UCSD-AML1 (cell line): ENCODE results near the gene TMEM134.

ENCODE experiments used
- DNase-seq: peaks from one replicate; lab custom pipeline; 2025; ENCODE audit not compliant: unreplicated experiment; lab: John Stamatoyannopoulos, UW

Gene TMEM134

GRCh38 chr11:67440229-67441097 lies 28.6 kb downstream of the TMEM134 start:
- DNase-seq: no peak

- peak; percentile 71 for DNase-seq
These were observed 29.5 kb downstream of the TMEM134 start for GRCh38 chr11:67439321-67440228.

GRCh38 chr11:67438158-67438902 lies 30.7 kb downstream of the TMEM134 start:
- DNase-seq: no peak

GRCh38 chr11:67437809-67438157 lies 31.3 kb downstream of the TMEM134 start:
- no peak for DNase-seq

GRCh38 chr11:67437082-67437808 lies 31.8 kb downstream of the TMEM134 start, which contains the start of gene PTPRCAP:
TSS of gene PTPRCAP (minus strand) at chr11:67437682. CDS start at chr11:67437619, 63 bp downstream.
- DNase-seq: peak; percentile 82

- peak; percentile 61 for DNase-seq
These were observed 32.5 kb downstream of the TMEM134 start for GRCh38 chr11:67436459-67437081.

- DNase-seq: no peak
These were observed 33.2 kb downstream of the TMEM134 start for GRCh38 chr11:67435727-67436458.

- DNase-seq: no peak
These were observed 33.9 kb downstream of the TMEM134 start for GRCh38 chr11:67435031-67435726.

- no peak for DNase-seq
These were observed 34.6 kb downstream of the TMEM134 start for GRCh38 chr11:67434395-67434881.

GRCh38 chr11:67433536-67434394 lies 35.3 kb downstream of the TMEM134 start:
- no peak for DNase-seq

GRCh38 chr11:67432655-67433349 lies 36.2 kb downstream of the TMEM134 start:
- DNase-seq: no peak

- no peak for DNase-seq
These were observed 37.5 kb downstream of the TMEM134 start for GRCh38 chr11:67431346-67432249.

- DNase-seq: no peak
These were observed 39.3 kb downstream of the TMEM134 start for GRCh38 chr11:67429722-67430121.

- DNase-seq: no peak
These were observed 39.9 kb downstream of the TMEM134 start for GRCh38 chr11:67429038-67429668.
